GM21360 (cell line): Measurements from ENCODE around the gene DCDC2C.
A peak's percentile ranks its signal among the peaks of the same experiment; 100 is the strongest.
"Not testable (repeated sequence)": the region's sequence is repeated elsewhere in the genome, so short reads cannot be mapped to it uniquely, and the experiment has no call there.

Source experiments
- ATAC-seq: cut with Tn5 transposase; IDR thresholded peaks from one replicate; pipeline ENCODE4 v1.9.1; 2021; ENCODE audit warnings: mild to moderate bottlenecking, moderate library complexity; ENCODE audit not compliant: unreplicated experiment

The DCDC2C gene

DNA sequence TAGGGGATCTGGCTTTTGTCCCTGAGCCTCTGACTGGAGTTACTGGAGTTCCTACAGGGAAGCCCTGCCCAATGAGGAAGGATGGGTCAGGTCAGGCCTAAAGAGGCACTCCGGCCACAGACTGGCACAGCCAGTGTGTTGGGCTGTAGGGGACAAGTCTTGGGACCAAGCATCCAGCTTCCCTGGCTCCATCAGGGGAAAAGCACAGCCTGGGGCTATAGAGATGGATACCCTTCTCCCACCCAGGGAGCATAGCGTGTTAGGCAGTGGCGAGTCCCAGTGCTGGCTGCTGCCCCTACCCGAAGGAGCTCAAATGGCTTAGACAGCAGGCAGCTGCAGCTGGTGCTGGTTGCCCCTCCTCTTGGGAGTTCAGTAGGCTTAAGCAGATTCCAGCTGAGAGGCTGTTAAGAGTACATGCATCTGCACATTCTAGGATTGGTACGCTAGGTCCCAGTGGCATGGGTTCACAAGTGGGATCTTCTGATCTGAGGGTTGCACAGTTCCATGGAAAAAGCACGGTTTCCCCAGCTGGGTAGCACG, 111.4 kb downstream of the DCDC2C start:
- no peak for ATAC-seq

DNA sequence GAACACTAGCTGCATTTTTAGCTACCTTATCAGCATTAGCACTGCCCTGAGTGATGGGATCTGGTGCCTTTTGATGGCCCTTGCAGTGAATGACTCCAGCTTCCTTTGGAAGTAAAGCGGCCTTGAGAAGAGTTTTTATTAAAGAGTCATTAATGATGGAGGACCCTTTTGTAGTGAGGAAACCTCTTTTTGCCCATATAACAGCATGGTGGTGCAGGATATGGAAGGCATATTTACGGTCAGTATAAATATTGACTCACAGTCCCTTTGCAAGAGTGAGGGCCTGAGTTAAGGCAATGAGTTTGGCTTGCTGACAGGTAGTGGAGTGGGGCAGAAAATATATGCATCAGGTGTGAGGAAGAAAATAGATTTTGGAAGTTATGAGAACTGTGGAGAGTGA, 113.8 kb downstream of the DCDC2C start:
- not testable (repeated sequence) for ATAC-seq

DNA sequence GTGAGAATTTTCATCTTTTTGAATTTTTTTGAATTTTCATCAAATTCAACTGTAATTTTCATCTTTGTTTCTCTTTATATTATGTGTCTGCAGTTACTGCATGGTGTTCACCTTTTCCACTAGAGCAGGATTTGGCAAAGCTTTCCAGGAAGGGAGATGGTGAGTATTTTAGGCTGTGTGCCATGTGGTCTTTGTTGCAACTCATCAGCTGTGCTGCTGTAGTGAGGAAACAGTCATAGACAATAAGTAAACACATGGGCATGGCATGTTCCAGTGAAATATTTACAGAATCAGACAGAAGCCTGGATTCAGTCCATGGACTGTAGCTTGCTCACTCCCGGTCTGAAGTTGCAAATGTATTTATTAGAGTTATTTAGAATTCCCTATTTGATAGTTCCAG, 120.4 kb downstream of the DCDC2C start:
- no peak for ATAC-seq

DNA sequence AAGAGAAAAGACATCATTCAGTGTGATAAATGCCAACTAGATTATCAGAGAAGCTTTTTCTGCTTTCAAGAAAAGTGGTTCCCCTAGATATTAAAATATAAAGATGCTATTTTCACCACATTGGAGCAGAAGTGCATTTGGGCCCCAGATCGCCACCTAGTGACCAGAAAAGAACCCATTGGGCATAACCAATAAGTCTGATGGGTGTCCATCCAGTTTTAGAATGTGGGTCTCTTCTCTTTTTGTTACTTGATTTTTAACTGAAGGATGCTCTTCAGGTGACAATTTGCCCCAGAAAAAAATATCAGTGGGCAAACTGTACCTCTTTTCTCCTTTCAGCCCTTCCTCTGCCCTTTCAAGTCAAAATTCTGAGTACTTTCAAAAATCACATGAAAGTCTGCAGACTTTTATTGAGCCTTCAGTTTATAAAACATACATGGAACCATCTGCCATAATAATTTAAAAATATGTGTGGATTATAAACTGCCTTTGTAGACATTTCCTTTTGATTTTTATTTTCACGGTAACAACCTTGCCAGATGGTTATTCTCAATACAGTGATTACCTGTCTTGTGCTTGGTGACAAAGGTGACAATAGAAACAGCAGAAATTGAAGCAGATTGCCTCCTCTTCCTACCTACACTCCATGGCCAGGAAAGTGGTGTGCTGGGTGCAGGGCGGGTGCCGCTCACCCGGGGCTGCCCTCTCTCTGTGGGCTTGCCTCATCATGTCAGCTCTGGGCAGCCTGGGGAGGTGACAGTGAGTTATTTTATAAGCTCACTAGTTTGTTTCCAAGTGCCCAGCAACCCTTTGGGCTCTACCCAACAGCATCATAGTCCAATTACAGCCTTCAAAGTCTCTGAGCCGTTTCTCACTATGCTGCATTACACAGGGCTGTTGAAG, 124.5 kb downstream of the DCDC2C start:
- ATAC-seq = peak; percentile 72

DNA sequence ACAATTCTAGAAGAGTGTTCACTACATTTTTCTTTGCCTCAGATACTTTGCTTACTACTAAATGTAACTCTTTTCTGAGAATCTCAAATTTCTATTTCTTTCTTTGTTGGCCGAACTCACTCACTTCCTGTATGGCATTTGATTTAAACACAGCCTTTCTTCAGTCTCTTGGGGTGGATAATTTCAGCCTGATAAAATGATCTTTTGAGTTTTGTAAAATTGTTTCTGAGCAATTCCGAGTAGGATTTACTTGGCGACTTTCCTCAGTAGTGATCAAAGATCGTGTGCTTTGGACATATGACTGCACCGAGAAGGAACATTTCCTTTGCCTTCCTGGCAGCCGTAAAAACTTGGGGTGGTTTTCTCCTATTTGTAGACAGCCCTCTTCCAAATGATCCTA, 127.4 kb downstream of the DCDC2C start:
- no peak for ATAC-seq

DNA sequence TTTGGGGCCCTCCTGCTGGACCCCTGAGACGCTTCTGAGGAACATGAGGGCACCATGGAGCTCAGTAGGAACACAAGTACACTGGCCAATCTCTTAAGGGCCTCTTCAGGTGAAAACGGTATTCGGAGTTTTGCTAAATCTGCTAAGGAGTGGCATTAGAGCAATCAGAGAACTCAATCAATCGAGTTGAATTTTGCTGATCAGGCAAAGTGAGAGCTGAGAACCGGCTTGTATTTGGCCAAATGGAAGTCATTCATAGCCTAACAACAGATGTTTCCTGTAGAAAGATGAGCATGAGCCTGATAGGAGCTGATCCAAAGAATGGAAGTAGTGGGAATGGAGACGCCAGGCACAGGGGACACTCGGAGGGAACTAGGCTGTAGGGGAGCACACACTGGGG, 133.7 kb downstream of the DCDC2C start:
- ATAC-seq = no peak

DNA sequence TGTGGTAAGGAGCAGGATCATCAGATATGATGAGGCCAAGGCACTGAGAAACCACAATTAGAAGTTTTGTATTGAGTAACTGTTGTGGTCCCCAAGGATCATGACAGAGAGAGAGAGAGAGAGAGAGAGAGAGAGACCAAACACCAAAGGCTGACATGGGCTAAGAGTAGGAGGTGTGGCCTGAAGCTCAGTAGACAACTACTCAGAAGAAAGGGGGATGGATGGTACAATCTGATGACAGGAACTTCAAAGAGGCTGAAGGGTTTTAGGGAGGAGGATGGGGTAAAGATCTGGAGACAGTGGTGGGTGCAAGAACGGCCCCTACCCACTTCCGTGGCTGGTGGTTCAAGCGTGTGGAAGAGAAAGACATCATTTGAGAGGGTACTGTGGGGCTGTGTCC, 135.0 kb downstream of the DCDC2C start:
- no peak for ATAC-seq

DNA sequence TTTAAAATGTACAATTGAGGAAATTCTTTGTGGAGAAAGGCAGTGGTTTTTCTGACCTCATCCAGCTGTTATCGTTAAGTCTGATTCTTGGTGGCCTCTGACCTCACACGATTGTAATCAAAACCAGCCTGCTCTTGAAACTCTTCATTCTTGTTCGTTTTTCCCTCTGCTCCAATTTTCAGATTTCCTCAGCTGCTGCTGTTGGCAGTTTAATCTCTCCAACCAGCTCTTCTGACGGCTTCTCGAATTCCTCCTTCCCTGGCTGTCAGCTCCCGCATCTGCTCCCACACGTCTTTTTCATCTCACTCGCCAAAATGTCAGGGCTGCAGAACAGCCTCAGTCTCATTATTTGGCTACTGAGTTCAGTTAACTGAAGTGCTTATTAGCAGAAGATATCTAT, 136.1 kb downstream of the DCDC2C start:
- ATAC-seq = no peak

DNA sequence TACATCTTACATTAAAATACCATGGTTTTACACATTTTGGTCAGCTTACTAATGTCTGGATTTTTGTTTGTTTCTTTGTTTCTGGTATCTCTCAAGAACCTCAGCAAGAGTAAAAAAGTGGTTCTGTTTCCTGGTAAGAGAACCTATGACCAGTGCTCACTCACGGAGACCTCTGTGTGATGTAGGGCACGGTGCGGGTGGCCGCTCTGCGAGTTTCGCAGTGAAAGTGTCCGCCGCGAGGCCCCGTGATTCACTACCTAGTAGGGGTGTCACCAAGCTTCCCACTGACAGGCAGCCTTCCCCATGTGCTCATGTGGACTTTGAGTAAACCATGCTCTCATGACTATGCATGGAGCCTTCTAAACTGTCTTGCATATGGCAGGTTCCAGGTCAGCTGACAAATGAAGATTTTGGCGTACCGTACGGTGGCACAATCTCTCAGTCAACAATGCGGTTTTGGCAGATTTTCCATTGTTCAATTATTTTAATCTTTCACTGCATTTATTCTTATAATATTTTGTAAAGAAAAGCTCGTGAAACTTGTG, 137.3 kb downstream of the DCDC2C start:
- no peak for ATAC-seq

DNA sequence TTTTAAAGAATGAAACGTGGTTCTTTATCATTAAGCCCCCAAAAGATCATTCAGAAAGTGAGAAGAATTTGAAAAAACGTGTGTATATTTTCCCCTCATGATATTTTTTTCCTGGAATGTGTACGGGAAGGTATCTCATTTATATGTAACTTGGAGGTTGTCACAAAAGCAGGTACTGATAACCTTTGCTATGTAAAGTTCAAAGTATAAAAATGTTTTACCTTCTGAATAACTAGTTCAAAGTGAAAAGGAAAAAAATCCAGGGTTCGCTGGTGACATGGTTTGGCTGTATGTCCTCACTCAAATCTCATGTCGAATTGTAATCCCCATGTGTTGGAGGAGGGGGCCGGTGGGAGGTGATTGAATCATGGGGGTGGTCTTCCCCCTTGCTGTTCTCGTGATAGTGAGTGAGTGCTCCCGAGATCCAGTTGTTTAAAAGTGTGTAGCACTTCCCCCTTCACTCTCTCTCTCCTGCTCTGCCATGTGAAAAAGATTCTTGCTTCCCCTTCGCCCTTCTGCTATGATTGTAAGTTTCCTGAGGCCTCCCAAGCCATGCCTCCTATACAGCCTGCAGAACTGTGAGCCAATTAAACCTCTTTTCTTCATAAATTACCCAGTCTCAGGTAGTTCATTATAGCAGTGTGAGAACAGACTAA, 144.2 kb downstream of the DCDC2C start:
- no peak for ATAC-seq

DNA sequence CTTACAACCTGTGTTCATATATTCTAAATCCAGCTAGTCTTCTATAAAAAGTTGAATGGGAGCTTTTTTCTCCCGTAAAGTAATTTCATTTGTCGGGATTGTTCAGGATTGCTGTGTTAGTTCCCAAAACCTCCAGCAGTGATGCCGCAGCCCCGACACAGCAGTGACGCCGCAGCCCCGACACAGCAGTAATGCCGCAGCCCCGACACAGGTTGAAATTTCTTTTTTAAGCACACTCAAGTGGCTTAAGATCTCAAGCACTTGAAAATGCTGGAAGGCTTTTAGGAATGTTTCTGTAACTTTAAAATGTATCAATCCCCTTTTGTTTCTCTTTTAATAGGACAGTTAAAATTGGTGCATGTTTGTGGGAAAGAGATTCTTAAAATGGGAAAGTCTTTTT, 145.4 kb downstream of the DCDC2C start:
- no peak for ATAC-seq

DNA sequence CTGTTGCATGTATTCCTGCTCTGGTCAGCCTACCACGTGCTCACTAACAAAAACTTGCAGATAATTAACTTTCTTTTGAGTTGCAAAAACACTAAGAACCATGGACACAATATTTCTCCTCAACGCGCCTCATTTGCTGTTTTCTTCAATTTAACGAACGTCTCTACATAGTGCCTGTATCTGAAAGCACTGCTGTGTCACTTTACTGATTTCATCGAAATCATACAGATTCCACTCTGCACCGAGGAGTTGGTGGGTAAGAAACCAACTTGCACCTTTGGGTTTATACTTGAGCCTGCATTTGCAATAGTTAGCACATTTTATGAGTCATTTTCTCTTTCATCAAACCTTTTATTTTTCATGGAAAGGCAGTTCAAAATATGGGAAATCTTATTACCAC, 145.8 kb downstream of the DCDC2C start:
- ATAC-seq = no peak

DNA sequence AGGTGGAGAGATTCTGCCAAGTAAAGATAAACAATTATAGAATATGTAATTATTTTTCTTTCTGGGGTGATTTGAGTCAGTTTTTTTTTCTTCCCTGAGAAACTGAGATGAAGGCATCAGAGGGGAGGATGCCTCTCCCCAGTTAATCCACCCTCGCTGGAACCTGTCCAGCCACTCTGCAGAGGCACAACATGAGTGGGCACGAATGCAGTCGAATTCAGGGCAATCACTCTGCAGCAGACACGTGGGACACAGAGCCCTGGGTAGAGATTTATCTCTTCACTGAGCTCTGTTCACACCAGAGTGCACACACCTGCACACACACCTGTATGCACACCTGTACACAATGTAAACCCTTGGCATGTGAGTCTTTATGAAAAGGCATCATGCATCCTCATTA, 154.2 kb downstream of the DCDC2C start:
- no peak for ATAC-seq

DNA sequence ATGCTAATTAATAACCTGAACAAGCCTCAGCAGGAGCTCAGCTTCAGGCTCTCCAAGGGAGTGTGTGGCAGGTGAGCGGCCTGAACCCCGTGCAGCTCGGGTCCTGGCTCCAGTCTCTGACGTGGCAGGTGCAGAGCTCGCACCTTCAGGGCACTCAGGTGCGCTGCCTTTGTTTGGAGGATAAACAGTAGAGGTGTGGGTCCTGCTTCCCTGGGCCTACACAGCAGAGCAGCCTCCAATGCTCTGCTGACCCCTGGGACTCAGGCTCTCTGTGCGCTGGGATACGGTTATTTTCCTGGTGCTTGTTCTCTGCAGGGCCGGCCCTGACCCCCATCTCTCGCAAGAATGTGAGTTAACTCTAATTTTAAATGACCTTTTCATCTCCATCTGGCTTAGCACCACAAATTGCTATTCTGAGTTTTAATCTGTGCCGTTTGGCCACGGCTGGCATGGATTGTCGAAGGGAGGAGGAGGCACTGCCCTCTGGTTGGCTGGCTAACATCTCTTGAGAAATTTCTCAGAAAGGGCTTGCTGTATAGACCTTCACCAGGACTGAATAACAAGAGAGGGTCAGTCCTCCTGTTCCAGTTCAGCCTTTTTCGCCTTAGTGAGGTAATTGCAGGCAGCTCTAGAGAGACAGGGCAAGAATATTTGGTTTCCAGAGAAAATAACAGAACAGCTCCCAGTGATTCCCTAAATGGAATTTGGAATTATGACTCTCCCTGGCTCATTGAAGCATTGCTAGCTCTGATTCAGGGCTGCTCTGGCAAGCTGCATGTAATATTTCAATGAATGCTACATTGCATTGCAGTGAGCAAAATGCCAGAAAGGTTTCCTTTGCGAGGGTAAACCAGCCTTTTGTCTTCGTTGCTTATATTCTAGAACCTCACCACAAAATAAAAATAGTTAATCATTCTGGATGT, 161.8 kb downstream of the DCDC2C start:
- ATAC-seq = no peak

DNA sequence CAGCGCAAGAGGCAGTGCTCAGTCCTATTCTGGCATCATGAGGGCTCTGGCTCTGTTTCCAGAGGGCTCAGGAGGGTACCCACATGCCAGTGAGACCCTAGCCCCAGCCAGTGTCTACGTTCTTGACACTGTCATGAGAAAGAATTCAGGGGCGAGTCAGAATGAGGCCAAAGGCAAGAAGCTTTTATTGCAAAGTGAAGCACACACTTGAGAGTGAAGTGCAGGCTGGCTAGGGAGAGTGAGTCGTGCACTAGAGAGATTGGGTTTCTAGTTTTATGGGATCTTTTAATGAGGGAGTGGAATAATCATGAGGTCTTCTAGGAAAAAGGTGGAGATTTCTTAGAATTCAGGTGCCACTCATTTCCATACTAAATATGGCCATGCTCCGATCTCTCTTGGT, 164.1 kb downstream of the DCDC2C start:
- no peak for ATAC-seq

DNA sequence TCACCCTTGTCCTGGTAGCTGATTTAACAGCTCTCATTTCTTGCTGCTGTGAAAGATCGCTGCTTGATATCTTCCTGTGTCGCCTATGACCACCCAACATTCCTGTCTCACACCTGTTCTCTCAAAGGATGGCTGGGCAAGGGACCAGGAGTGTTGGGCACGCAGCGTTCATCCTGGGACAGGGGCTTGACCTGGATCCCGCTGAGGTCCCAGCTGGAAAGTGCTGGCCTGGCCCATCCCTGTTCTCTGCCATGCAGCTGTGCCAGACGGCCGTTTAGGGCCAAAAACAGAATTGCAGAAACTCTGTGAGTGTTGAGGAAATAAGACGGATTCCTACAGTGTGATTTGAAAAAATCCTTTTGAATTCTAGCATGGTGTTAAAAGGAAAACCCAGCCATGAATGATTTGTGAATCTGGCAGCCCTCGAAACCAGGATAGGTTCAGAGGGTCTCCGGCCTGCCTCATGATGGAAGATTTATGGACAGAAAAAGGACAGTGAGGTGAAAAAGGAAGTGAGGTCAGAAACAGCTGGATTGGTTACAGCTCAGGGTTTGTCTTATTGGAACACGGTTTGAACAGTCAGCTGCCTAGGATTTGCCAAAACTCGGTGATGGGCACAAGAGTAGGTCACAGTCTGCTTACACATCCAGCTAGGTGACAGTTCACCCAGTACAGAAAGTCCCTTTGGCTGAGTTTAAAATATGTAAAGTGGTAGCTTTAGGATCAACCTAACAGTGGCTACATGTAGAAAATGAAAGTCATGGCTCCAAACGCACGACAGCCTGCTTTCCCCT, 164.8 kb downstream of the DCDC2C start:
- no peak for ATAC-seq

DNA sequence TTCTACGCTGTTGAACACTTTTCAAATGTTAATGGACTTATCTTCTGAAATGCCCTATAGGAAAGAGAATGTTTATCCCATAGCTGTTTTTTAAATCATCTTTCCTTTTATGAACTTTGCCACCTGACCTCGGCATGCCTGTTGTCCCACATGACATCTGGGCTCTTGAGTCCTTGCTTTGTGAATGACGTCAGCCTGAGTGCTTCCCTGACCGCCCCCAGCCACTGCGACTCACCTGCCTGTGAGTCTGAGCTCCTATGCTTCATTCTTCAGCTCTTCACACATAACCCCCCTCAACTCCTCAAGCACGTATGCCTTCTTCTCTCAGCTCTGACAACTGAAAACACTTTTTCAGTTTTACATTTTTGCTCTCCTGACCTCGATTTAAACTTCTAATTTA, 166.8 kb downstream of the DCDC2C start:
- no peak for ATAC-seq

DNA sequence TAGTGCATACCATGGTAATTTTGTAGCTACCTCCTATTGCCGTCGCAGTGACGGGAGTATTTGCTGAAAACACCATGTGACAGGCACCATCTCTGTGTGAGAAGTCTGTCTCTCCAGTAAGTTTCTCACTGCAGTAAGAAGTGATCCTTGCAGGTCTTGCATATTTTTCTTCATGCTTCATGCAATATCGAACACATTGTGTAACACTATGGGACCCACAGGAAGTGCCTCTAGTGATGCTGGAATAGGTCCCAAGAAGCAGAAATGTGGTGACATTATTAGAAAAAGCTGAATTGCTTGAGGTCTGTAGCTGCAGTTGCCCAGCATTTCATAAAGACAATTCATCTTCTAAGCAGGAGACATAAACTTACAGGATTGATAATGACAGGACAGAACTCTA, 167.6 kb downstream of the DCDC2C start:
- ATAC-seq = no peak

DNA sequence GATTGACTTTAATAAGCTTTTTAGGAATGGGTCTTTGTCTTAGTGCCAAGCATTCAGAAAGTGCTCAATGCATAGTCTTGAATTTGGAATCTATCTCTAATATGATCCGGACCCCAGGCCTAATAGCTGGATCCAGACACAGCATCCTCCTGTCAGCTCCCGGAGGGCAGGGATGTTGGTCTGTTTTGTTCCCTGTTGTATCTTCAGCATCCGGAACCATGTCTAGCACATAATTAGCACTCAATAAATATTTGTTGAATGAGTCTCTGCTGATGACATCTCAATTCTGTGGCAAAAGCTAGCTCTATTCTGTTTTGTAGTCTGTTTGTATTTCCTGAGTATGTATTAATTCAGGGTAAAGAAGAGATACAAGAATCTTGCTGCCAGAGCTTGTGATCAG, 169.1 kb downstream of the DCDC2C start:
- ATAC-seq = no peak

DNA sequence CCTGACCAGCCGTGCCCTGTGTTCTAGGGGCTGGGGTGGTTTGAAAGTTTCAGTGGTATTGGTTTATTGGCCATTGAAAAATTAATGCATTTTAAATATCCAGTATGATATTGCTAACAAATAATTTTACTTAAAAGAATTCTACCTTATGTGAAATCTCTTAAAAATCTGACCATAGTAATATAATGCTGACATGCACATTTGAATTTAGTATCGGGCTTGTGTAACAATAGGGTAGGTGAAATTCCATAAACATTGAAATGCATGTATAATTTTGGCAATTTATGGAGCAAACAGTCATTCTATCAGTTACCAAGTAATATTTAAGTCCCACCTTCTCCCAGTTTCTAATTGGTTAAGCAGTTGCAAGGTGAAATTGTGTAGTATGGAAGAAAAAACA, 170.5 kb downstream of the DCDC2C start:
- ATAC-seq = no peak
